ENCODE results near the gene MYO15B.
A peak's percentile ranks its signal among the peaks of the same experiment; 100 is the strongest.
"Not testable (repeated sequence)": the region's sequence is repeated elsewhere in the genome, so short reads cannot be mapped to it uniquely, and the experiment has no call there.

The MYO15B gene

DNA sequence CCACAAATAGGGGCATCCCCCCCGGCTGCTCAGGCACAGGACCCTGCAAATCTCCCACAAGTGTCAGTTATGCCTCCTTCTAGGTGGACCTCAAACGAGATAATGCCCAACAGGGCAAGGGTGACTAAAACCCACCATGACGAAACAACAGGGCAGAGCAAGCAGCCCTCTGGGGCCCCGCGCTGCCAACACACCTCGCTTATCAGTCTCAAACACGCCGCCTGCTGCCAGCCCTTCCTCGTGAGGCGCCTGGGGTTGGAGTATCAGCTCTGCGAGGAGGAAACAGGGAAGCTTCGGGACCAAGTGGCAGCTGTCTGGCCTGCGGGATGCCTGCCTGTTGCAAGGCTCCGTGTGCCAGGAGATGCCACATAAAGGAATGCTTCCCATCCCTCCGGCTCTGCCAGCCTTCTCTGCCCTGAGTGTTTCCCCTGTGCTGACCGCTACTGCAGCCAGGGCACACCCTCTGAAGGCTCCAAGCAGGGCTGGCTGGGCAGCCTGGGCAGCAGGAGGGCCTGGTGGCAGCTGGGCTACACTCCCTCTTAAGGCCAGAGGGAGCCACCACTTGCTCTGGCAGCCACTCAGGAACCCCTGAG, 48.1 kb downstream of the MYO15B start:
- DNase-seq (ENCODE audit: insufficient read length, low spot score), result no peak
- no peak for FAIRE-seq

DNA sequence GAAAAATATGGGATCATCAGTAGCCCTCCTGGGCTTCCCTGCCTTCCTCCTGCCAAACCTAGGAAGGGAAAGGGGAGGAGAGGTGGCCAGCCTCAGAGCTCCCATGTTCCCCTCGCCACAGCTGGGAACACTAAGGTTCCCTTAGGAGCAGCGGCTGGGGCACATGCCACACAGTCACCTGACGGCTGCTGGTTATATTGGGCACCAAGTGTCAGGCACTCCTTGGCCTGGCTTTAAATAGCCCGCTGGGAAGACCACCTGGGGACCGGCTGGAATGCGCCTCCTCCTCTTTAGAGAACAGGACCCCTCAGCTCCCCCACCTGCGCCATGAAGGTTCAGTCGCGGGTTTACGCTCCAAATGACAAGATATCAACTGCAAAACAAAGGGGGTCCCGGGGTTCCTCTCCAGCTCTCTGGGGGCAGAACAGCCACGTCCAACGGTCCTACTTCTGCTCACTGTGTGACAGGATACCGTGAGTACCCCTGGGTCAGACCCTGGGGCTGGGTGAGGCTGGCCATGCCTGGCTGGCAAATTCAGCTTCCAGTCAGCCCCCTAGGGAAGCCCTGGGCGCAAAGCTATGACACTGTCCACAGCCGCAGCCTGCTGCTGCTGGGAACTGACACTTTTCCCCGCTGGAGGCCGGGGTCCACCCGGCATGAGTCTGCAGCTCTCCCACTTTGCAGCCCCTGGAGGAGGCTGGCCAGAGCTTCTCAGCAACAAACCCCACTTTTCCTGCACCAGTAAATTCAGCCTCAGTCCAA, 49.0 kb downstream of the MYO15B start:
- no peak for DNase-seq (ENCODE audit: insufficient read length, low spot score)
- FAIRE-seq, result no peak

DNA sequence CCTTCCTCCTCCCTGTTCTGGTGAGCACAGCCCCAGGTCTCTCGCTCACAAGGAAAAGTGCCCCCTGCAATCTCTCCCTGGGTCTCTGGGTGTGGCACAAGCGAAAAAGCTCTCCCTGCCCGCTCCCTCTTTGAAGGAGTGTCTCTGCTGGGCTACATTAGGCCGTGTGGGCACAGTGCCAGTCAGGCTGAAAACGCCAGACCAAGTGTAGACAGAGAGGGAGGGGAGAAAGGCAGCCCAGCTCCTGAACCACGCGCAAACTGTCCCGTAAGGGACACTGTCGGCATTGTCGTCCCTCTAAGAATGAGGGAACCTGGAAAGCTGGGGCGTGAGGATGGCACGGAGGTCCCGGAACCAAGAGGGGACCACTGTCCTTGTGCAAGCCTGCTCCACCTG, 49.5 kb downstream of the MYO15B start:
- DNase-seq (ENCODE audit: insufficient read length, low spot score), result no peak
- FAIRE-seq, result no peak

DNA sequence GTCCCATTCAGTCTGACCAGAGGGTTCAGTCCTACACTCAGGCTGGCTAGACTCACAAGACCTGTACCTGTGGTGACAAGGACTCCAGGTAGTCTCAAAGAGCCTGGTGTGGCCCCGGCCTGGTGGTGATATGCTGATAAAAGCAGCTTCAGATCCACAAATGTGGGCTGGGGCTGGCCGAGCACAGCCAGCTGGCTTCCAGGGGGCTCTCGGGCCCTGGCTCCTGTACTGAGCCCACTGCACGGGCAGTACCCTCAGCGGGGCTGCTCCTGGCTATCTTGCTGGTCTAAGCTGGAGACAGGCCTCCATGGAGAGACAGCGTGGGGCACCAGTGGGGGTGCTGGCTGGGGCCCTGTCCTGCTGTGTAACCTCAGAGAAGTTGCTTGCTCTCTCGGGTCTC, 50.0 kb downstream of the MYO15B start:
- FAIRE-seq, result no peak
- DNase-seq (ENCODE audit: insufficient read length, low spot score), result no peak

DNA sequence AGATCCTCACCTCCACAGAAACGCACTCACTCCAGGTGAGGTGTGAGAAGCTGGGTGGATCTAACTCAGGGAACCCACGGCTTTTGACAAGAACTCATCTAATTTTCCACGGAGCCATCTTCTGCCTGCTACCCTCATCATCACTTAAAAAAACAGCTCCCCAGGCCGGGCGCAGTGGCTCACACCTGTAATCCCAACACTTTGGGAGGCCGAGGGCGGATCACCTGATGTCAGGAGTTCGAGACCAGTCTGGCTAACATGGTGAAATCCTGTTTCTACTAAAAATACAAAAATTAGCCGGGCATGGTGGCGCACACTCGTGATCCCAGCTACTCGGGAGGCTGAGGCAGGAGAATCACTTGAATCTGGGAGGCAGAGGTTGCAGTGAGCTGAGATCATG, 50.4 kb downstream of the MYO15B start:
- DNase-seq (ENCODE audit: insufficient read length, low spot score); FAIRE-seq: not testable (repeated sequence)

DNA sequence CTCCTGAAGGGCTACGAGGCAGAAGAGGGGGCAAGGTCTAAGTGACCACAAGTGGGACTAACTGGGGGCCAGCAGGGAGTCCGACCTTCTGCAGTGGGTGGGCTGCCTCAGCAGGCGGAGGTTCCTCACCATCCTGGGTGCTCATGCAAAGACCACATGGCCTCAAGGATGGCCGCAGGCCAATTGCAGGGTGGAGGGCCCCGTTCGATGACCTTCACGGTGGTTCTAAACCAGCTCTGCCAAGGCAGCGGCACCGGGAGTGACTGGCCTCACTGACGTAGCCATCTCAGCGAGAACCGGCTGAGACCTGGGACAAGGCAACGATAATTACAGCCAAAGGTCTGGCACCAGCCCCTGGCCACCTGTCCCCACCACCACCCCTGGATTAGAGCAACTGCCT, 51.3 kb downstream of the MYO15B start:
- FAIRE-seq, result no peak
- no peak for DNase-seq (ENCODE audit: insufficient read length, low spot score)

DNA sequence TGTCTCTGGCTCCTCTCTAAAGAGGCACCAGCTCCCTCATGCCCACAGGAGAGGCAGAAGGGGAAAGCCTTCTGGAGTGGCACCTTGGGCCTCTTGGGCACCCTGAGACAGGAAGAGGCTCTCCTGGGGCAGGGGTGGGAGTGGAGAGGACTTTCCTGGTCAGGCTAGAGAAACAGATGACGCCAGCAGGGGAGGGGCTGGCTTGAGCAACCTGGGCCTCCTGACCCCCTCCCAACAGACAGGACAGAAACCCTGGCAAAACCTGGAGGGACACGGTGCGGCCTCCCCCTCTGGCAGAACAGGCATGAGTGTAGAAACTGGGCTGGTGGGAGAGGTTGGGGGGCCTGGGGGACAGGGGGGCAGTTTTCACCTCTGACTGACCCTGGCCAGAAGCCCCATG, 51.7 kb downstream of the MYO15B start:
- DNase-seq (ENCODE audit: insufficient read length, low spot score), result no peak
- FAIRE-seq, result no peak

DNA sequence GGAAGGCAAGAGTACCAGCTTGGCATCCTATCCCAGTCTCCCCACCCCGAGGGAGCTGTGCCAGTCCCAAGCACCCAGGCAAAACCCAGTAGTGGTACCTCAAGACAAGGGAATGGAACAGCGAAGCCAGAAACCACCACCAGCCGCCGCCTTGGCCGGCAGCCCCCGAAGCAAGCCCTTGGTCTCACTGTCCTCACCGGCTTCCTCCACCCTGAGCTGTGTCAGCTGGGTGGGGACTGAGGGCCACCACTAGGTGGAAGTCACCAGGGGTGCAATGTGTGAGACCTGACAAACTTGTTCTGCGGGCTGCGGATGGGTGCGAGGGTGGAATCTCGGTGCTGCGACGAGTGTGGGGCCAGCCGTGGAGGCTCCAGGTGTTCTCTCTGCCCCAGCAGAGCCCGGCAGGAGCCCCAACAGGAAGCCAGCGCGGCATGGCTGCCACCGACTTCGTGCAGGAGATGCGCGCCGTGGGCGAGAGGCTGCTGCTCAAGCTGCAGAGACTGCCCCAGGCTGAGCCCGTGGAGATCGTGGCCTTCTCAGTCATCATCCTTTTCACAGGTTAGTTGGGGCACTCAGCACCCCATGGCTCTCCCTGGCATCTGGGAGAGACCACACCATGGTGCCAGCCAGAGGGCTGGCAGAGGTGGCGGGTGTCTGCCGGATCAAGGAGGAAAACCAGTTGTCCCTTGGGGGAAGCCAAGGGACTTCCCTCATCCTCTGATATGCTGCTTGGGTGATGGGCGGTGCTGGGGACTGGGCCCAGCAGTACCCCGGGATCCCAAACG, 52.4 kb downstream of the MYO15B start:
- FAIRE-seq (no peak), DNase-seq (ENCODE audit: insufficient read length, low spot score) (no peak)

DNA sequence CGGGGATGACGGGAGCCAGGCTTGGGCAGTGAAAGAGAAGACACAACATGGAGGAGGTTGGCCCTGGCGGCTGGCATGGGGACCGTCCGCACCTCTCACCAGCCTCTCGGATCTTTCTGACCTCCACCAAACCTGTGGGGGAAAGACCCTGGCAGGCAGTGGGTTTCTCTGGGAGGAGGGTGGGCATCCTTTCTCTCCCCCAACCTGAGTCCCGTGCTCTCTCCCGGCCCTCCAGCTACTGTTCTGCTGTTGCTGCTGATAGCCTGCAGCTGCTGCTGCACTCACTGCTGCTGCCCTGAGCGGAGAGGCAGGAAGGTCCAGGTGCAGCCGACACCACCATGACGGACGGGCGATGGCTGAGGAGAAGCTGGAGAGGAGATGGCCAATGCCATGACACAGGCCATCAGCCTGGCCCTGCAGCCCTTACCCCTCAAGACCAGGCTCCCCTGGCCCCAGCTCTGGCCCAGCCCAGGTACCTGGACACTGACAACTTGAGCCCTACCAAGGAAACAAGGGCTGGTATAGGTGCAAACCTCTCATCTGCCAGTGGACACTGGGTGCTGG, 53.0 kb downstream of the MYO15B start:
- no peak for FAIRE-seq
- DNase-seq (ENCODE audit: insufficient read length, low spot score), result no peak

DNA sequence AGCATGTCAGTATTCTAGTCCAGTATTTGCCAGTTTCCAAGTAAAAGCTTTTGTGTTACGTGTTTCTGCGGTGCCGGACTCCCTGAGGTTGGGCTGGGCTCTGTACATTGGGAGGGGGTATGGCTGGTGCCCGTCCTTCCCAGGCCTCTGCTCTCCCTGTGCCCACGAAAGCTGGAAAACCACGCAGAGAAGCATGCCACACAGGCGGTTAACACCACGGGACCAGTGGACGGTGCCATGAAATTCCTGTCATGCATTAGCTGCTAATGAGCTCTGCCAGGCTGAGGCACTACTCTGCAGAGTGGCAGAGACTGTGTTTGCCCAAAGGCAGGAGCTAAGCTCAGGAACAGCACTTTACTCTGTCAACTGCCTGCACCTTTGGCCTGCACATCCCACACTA, 53.7 kb downstream of the MYO15B start:
- FAIRE-seq (no peak), DNase-seq (ENCODE audit: insufficient read length, low spot score) (no peak)

DNA sequence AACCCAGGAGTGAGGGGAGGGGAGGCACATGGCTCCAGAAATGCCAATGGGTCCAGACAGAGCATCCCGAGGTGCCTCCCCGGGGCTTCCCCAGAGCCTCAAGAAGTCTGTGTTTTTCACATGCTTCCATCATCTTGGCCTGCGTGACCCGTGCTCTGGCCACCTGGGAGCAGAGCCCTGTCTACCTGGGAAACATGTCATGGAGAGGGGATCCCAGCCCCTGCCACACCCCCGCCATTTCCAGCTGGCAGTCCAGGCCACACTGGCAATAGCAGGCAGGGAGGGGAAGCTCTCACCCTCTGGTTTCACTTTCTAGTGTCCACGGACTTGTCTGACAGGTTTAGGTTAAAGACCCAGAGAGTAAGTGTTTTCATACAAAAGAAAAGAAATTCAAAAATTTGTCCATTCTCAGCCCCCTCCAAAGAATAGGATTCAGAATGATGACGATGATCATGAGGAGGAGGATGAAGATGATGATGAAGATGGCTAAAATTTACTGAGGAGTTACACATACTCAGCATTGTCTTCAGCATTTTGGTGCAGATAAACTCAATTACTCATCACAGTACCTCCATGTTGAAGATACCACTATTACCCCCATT, 54.7 kb downstream of the MYO15B start:
- FAIRE-seq, result peak; percentile 37
- no peak for DNase-seq (ENCODE audit: insufficient read length, low spot score)

DNA sequence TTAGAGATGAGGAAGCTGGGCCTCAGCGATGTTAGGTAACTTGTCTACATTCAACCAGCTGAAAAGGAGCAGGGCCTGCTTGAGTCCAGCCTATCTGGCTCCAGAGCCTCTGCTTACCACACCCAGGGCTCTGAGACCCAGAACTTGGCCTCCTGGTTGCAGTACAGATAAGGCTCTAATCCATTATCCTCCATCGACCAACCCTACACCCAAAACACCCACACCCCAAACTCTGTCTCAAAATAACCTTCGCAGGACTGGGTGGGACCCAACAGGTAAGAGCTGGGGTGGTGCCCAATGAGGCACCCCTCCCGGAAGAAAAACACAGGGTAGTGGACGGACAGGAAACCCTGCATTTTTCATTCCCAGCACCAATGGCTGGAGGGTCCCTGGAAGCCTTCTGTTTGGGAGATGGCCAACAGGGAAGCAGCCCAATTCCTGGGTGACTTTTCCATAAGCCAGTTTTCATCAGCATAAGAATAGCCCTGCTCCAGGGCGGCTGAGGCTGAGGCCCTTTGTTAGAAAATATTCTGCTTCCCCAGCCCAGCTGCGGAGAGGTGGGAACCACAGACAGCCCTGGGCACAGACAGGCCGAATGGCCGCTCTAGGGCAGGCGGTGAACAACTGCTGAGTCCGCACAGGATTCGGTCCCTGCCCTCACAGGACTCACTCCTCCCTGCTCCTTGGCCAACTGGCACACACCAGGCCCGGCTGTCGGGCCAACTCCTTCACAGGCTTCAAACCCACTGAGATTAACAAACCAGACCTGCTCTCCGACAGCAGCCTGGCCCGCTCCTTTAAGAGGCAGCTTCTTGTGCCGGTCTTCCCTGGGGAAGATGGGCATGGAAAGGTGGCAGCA, 55.4 kb downstream of the MYO15B start:
- no peak for DNase-seq (ENCODE audit: insufficient read length, low spot score)

DNA sequence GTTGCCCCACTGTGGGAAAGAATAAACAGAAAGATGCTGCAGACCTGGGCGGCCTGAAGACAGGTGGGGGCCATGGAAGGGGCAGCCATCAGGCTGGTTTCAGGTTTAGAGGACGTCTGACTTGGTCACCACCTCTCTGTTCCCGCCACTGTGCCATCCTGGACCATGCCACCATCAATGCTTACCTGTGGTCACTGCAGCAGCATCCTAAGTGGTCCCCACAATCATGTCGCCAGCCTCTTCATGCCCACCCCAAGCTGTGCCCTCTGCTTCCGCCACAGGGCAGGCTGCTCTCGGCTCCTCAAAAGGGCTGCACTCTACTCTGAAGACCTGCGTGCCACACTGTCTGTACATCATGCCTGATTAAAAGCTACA, 56.0 kb downstream of the MYO15B start:
- DNase-seq (ENCODE audit: insufficient read length, low spot score) (no peak), FAIRE-seq (no peak)

More for the DNA sequence above, 55.4 kb downstream of the MYO15B start:
- peak; percentile 35 for FAIRE-seq

DNA sequence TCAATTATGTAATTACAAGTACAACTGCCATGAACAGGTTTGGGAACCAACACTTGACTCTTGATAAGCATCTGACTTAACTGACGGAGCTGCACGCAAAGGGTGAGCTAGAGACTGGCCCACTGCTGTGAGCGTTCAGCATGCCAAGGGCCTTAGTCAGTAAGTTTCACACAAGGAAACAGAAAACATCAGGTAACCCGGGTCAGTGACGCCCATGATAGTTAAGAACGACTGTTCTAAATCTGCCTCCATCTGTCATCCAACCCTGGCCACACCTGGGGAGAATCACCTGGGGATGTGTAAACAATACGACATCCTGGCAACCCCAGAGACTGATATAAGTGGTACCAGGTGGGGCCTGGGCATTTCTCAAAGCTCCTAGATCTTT, 57.9 kb downstream of the MYO15B start:
- FAIRE-seq (no peak), DNase-seq (ENCODE audit: insufficient read length, low spot score) (no peak)

DNA sequence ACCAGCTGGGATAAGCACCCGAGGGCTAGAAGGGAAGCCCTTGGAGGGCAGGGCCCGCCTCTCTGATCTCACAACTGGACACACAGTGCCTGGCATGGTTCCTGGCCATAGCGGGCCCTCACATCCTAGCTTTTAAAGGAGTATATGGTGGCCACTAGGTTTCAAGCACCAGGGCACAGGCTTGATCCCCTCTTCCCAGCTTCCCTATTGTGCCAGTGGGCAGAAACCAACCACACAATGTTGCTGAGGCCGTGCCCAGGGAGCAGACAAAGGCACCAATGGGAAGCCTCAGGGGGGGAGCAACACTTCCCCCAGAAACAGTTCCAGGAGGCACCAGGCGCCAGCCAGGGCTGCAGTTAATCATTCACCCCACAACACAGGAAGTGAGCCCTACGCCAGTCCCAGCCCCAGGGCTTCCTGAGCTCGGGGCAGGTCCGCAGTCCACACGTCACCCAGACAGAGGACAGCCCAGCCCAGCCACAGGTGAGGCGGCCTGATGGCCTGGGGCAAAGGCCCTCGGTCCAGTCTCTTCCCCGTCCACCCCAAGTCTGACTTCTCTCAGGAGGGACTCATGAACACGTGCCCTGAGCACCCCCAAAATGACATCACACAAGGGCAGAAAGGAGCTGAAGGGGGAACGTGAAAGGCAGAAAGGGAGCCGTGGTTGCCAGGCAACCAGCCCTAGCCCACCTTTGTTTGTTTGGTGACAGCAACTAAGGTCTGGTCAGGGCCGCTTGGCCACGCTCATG, 58.5 kb downstream of the MYO15B start:
- FAIRE-seq (peak; percentile 98), DNase-seq (ENCODE audit: insufficient read length, low spot score) (peak; percentile 95)

DNA sequence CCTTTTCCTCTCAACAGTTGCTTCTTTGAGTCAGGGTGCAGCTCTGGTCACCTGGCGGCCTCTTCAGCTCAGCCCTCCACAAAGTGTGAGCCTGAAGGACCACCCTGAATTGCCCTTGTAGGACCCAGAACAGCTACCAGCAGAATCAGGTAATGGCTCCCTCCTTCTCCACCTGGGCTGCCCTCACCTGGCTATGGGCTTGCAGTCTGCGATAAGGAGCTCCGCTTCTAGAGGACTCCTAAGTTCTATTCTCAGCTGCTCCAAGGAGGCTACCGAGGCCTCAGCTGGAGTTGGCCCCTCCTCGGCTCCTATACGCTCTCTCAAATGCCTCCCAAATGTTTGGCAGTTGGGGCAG, 59.0 kb downstream of the MYO15B start:
- no peak for DNase-seq (ENCODE audit: insufficient read length, low spot score)
- no peak for FAIRE-seq

DNA sequence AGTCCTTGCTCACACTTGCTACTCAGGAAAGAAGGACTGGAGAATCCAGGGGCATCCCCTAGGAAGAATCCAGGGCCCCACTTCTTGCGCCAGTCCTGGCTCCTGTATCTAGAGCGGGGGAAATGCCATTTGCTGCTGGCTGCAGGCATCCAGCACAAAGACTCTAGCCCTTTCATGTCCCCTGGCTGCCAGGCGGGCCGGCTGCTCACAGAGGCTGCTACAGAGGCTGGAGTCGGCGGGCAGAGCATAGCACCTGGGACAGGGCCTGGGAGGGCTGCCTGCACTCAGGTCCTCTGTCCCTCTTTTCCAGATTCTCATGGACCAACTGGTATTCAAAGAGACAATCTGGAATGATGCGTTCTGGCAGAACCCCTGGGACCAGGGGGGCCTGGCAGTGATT, 59.5 kb downstream of the MYO15B start:
- DNase-seq (ENCODE audit: insufficient read length, low spot score) (no peak), FAIRE-seq (no peak)

DNA sequence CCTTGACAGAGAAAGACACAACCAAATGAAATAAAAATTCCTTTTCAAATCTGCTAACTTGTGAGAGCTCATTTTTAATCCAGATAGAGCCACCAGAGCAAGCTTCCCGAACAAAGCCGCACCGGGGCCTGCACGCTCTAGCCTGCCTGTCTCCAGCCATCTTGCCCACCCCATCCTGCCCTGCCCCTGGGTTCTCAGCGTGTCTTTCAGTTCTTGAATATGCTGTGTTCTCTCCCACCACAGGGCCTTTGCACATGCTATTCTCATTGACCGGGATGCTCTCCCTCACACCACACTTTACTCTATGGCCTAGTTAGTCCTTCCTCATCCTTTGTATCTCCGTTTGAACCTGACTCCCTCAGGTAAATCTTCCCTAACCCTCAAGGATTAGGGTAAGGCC, 60.3 kb downstream of the MYO15B start:
- FAIRE-seq, result no peak
- no peak for DNase-seq (ENCODE audit: insufficient read length, low spot score)

DNA sequence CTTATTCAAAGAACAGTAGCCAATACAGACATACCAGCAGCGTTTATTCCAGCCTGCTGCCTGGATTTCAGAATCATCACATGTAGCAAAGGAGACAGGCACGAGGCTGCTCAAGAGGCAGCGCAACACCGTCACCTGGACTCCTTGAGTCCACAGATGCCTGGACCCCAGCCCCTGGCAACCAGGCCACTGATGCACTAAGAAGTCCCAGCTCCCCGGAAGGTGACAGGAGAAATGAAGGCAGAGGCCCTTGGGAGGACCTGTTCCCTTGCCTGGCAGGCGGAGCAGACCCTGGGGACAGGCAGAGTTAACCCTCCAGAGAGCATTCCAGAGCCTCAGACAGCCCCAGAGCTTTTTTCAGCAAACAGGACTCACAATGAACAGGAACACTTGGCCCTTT, 62.1 kb downstream of the MYO15B start:
- FAIRE-seq (no peak), DNase-seq (ENCODE audit: insufficient read length, low spot score) (no peak)

DNA sequence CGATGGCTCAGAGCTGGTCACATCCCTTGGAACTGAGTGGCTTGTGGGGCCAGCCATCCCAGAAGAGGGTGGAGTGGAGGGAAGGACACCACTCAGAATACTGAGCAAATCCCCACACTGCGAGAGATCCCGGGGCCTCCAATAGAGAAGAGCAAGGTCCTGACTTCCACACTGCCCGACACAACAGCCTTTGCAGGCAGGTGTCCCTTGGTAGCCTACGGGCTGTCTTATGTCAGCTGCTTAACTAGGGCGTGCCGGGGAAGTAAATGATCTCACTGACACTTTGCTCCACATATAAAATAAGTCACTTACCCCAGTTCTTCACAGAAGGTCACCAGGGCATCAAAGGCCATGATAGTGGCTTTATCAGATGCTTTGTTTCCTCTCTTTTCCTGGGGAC, 63.3 kb downstream of the MYO15B start:
- no peak for FAIRE-seq
- DNase-seq (ENCODE audit: insufficient read length, low spot score), result no peak
